Endothelial cell of umbilical vein (primary cell): ENCODE measurements around the gene CUX1.

ENCODE experiments used
- EZH2 ChIP-seq: IDR thresholded peaks from 2 replicates; pipeline ENCODE4 v1.6.1; 2012; ENCODE audit warnings: borderline replicate concordance, low read depth, mild to moderate bottlenecking, moderate library complexity, low read length, inconsistent platforms; ENCODE audit not compliant: severe bottlenecking
- POLR2A ChIP-seq: IDR thresholded peaks from 2 replicates; pipeline ENCODE4 v1.6.1; 2012; ENCODE audit warnings: low read depth, mild to moderate bottlenecking, control low read depth, low read length
- POLR2AphosphoS5 ChIP-seq: IDR thresholded peaks from 2 replicates; pipeline ENCODE4 v1.6.1; 2012; ENCODE audit warnings: low read depth, mild to moderate bottlenecking, control low read depth, low read length, moderate library complexity; ENCODE audit not compliant: insufficient read depth
- TF ChIP-seq, protein P1 (sequence below), 2 donors: IDR thresholded peaks; 1 replicate in 1 of 2; 2 replicates in 1 of 2; pipeline ENCODE4 v1.5.1; 2011; ENCODE audit warnings: low read length in 2 of 2, mild to moderate bottlenecking in 2 of 2, moderate library complexity in 2 of 2, control low read depth in 1 of 2, inconsistent platforms in 1 of 2, low read depth in 1 of 2; ENCODE audit not compliant: insufficient read depth in 1 of 2; ENCODE audit errors: extremely low read depth in 1 of 2
- TF ChIP-seq, protein P2 (sequence below): IDR thresholded peaks from 2 replicates; pipeline ENCODE4 v1.6.1; 2011; ENCODE audit not compliant: insufficient read depth, insufficient read length

DNA sequence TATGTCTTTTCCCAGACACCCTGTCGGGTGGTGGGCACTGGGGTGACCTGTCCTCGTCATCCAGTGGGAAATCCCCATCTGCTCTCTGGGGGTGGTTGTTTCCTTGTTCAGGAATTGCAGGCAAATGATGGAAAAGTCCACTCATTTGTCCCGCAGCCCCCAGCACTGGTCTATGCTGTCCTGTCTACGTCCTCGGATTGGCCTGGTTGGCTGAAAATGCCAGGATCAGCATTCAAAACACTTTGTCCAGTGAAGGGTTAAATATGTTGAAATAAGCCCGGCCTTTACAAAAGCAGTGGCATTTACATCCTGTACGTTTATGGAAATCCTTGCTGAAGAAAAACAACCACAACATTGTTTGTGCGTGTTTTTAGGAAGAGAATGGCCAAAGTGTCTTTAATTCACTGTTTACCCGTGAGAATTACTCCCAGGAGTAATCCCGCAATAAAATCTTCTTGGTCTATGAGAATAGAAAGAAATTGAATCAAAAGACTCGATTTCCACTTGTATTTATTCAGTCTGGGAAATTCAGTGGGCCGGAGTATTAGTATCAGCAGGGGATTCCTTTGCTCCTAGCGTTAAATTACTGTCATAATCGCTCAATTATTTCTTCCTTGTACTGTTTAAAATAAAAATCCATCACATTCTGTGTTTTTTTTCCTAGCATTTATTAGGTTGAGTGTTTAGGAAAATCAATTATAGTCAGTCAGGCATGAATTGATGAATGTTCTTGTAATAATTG is 352.4 kb downstream of the CUX1 start:
- TF ChIP-seq, protein P1, sequence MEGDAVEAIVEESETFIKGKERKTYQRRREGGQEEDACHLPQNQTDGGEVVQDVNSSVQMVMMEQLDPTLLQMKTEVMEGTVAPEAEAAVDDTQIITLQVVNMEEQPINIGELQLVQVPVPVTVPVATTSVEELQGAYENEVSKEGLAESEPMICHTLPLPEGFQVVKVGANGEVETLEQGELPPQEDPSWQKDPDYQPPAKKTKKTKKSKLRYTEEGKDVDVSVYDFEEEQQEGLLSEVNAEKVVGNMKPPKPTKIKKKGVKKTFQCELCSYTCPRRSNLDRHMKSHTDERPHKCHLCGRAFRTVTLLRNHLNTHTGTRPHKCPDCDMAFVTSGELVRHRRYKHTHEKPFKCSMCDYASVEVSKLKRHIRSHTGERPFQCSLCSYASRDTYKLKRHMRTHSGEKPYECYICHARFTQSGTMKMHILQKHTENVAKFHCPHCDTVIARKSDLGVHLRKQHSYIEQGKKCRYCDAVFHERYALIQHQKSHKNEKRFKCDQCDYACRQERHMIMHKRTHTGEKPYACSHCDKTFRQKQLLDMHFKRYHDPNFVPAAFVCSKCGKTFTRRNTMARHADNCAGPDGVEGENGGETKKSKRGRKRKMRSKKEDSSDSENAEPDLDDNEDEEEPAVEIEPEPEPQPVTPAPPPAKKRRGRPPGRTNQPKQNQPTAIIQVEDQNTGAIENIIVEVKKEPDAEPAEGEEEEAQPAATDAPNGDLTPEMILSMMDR (IDR thresholded peaks at IDR 0.05; ENCODE audit: extremely low read depth in 1 of 2, insufficient read depth in 1 of 2, low read depth in 1 of 2, low read length in 2 of 2): no peak
- TF ChIP-seq, protein P2, sequence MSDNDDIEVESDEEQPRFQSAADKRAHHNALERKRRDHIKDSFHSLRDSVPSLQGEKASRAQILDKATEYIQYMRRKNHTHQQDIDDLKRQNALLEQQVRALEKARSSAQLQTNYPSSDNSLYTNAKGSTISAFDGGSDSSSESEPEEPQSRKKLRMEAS: no peak
- TF ChIP-seq POLR2A (no peak), EZH2 (no peak), POLR2AphosphoS5 (no peak)
